A549 (cell line): ENCODE data around the gene SLTM. TPM values are rescaled to one million over a fixed set of nuclear protein-coding genes. Genes with fewer than 3 reads are reported as not detected.

Experiments used
- ATAC-seq, 2 experiments: fragments of 200-7000 bp in 1 of 2; fragments of >200 bp in 1 of 2; cut with Nextera tagmentation in 1 of 2; cut with Tn5 transposase in 1 of 2; 3 replicates each; pipeline versions ENCODE4 v1.8.0 to v1.9.1; 2018 to 2020; ENCODE audit warnings: mild to moderate bottlenecking in 1 of 2, moderate library complexity in 1 of 2
- CTCF ChIA-PET: fragments of 300-600 bp; sonication (Branson Sonifier 250); formaldehyde crosslinking; extraction: SDS; loops from one replicate; lab custom pipeline; 2021; ENCODE audit warnings: antibody characterized with exemption, inconsistent platforms; lab: Yijun Ruan, JAX
- POLR2A ChIA-PET: fragments of 350-600 bp; formaldehyde crosslinking; extraction: SDS; loops from one replicate; lab custom pipeline; 2021; ENCODE audit warnings: antibody characterized with exemption, inconsistent platforms; lab: Yijun Ruan, JAX
- DNase-seq, 2 experiments: peaks; one replicate each; pipeline versions ENCODE4 v3.0.0 to v3.0.0-alpha.2; 2011 to 2016; ENCODE audit warnings: low read depth in 1 of 2, low spot score in 1 of 2
- FAIRE-seq: peaks from 2 replicates; lab custom pipeline; 2011; peaks lifted over from hg19 to GRCh38; lab: Jason Lieb, UNC
- H3K27ac ChIP-seq, 2 experiments: fragments of >200 bp; sonication (Bioruptor Twin); formaldehyde crosslinking; 3 replicates each; pipeline ENCODE4 v1.5.1; 2016 to 2017
- H3K4me1 ChIP-seq: fragments of >200 bp; sonication (Bioruptor Twin); formaldehyde crosslinking; 3 replicates; pipeline ENCODE4 v1.6.1; 2016
- H3K4me2 ChIP-seq: fragments of >200 bp; sonication (Bioruptor Twin); formaldehyde crosslinking; 3 replicates; pipeline ENCODE4 v1.6.1; 2016
- H3K4me3 ChIP-seq: fragments of >200 bp; sonication (Bioruptor Twin); formaldehyde crosslinking; 3 replicates; pipeline ENCODE4 v1.5.1; 2016
- H3K9me3 ChIP-seq: fragments of >200 bp; sonication (Bioruptor Twin); formaldehyde crosslinking; 3 replicates; pipeline ENCODE4 v1.6.1; 2016
- CEBPB ChIP-seq, 2 experiments: fragments of >200 bp in 1 of 2; sonication (Bioruptor Twin) in 1 of 2; formaldehyde crosslinking in 1 of 2; IDR thresholded peaks; 2 replicates each; pipeline ENCODE4 v1.6.1; 2012 to 2016
- EHMT2 ChIP-seq: fragments of 200-600 bp; sonication (generic); IDR thresholded peaks from 2 replicates; pipeline ENCODE4 v1.6.1; 2016; ENCODE audit warnings: antibody characterized with exemption, low read depth, mild to moderate bottlenecking, moderate library complexity
- GATA3 ChIP-seq: IDR thresholded peaks from 2 replicates; pipeline ENCODE4 v1.6.1; 2012; ENCODE audit warnings: borderline replicate concordance
- HEYL ChIP-seq: fragments of 250-450 bp; sonication (Bioruptor Pico); IDR thresholded peaks from 2 replicates; pipeline ENCODE4 v1.8.0; 2021; ENCODE audit warnings: mild to moderate bottlenecking, moderate library complexity
- KDM1A ChIP-seq: fragments of 200-600 bp; sonication (generic); IDR thresholded peaks from 2 replicates; pipeline ENCODE4 v1.6.1; 2016; ENCODE audit warnings: low read depth, mild to moderate bottlenecking
- MAZ ChIP-seq: fragments of 150-350 bp; IDR thresholded peaks from 2 replicates; pipeline ENCODE4 v1.6.1; 2014; ENCODE audit warnings: antibody characterized with exemption, low read depth, low read length, borderline replicate concordance
- NR3C1 ChIP-seq: fragments of >200 bp; sonication (Bioruptor Twin); formaldehyde crosslinking; IDR thresholded peaks from 3 replicates; pipeline ENCODE4 v1.6.1; 2017
- POLR2A ChIP-seq: IDR thresholded peaks from 2 replicates; pipeline ENCODE4 v1.6.1; 2012; ENCODE audit warnings: mild to moderate bottlenecking, low read length
- POLR2AphosphoS2 ChIP-seq: conservative IDR thresholded peaks from 2 replicates; pipeline ENCODE4 v1.6.1; 2012; ENCODE audit warnings: low read length, improper control_type of control experiment, inconsistent platforms
- RCOR1 ChIP-seq: fragments of 150-350 bp; IDR thresholded peaks from 2 replicates; pipeline ENCODE4 v1.6.1; 2014; ENCODE audit warnings: antibody characterized with exemption, low read length, low read depth
- ZFP36 ChIP-seq: fragments of 450-650 bp; IDR thresholded peaks from 2 replicates; pipeline ENCODE4 v1.6.1; 2014; ENCODE audit warnings: borderline replicate concordance; ENCODE audit not compliant: partially characterized antibody
- WGBS: methylation state at CpG from one replicate; pipeline ENCODE4 v1.1.6; 2017; ENCODE audit errors: missing lambda C conversion rate; 5-methylcytosine and 5-hydroxymethylcytosine counted together
- polyA plus RNA-seq, 4 experiments: library from polyadenylated mRNA; depleted of rRNA in 3 of 4; stranded (reverse); fragments of >200 nt; fragmentation: RNase III in 1 of 4; extraction: RNeasy Plus Mini Kit Qiagen cat#74134 plus additional on column Dnase treatment in 1 of 4; gene quantifications; 2 replicates in 3 of 4; 3 replicates in 1 of 4; pipeline ENCODE4 v1.2.3, GENCODE V29; 2011 to 2017
- TF ChIP-seq, protein P1 (sequence below): IDR thresholded peaks from 2 replicates; pipeline ENCODE4 v1.6.1; 2012
- TF ChIP-seq, protein P2 (sequence below): fragments of >200 bp; sonication (Bioruptor Twin); formaldehyde crosslinking; IDR thresholded peaks from 3 replicates; pipeline ENCODE4 v1.6.1; 2016
- TF ChIP-seq, protein P3 (sequence below): IDR thresholded peaks from 2 replicates; pipeline ENCODE4 v1.6.1; 2012; ENCODE audit warnings: low read depth, borderline replicate concordance
- TF ChIP-seq, protein P4 (sequence below): fragments of 150-350 bp; IDR thresholded peaks from 2 replicates; pipeline ENCODE4 v1.6.1; 2014; ENCODE audit warnings: low read depth, mild to moderate bottlenecking, low read length
- TF ChIP-seq, protein P5 (sequence below): fragments of >200 bp; sonication (Bioruptor Twin); formaldehyde crosslinking; IDR thresholded peaks from 2 replicates; pipeline ENCODE4 v1.6.1; 2016
- TF ChIP-seq, protein P6 (sequence below): IDR thresholded peaks from 2 replicates; pipeline ENCODE4 v1.6.1; 2012
- TF ChIP-seq, protein P7 (sequence below): fragments of >200 bp; sonication (Bioruptor Twin); formaldehyde crosslinking; IDR thresholded peaks from 3 replicates; pipeline ENCODE4 v1.5.1; 2016

SLTM gene
- polyA plus RNA-seq, 2 of the 4 experiments (the other 2 are of a cell fraction) = 93.5 to 133 TPM

DNA sequence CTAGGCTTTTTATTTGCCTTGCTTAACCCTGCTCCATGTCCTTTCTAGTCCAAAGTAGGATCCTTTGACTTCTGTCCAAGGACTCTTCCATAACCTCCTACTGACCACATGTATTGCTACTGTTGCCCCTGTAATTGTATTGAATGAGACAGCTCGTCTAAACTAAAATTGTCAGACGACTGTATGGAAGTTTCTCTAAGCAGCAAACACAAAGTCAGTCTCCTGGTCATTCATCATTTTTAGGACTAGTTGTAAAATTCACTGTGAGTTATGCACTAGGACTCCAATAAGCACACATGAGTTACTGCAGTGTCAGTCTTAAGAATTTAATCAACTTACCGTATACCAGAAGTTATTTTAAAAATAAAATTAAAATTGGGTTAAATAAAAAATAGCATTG, 32.8 kb downstream of the SLTM start:
- ATAC-seq (no peak), FAIRE-seq (no peak), DNase-seq (no peak)
- Histone ChIP-seq H3K9me3 (no peaks in the 10 kb centered on the region), H3K4me3 (no peak overlapping the region), H3K27ac (no peak overlapping the region), H3K4me1 (no peaks in the 10 kb centered on the region), H3K4me2 (no peak overlapping the region)
- TF ChIP-seq, protein P1, sequence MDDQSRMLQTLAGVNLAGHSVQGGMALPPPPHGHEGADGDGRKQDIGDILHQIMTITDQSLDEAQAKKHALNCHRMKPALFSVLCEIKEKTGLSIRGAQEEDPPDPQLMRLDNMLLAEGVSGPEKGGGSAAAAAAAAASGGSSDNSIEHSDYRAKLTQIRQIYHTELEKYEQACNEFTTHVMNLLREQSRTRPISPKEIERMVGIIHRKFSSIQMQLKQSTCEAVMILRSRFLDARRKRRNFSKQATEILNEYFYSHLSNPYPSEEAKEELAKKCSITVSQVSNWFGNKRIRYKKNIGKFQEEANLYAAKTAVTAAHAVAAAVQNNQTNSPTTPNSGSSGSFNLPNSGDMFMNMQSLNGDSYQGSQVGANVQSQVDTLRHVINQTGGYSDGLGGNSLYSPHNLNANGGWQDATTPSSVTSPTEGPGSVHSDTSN = no peak
- TF ChIP-seq POLR2AphosphoS2 (no peak), HEYL (CRISPR knock-in tag) (no peak), MAZ (no peak), GATA3 (no peak), EHMT2 (no peak), ZFP36 (no peak)
- TF ChIP-seq, protein P2, sequence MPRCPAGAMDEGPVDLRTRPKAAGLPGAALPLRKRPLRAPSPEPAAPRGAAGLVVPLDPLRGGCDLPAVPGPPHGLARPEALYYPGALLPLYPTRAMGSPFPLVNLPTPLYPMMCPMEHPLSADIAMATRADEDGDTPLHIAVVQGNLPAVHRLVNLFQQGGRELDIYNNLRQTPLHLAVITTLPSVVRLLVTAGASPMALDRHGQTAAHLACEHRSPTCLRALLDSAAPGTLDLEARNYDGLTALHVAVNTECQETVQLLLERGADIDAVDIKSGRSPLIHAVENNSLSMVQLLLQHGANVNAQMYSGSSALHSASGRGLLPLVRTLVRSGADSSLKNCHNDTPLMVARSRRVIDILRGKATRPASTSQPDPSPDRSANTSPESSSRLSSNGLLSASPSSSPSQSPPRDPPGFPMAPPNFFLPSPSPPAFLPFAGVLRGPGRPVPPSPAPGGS = no peak
- ChIA-PET POLR2A (no interaction called here), CTCF (interaction anchor here (0.9 to 1.1 kb wide), 3 partner anchors 9 to 19 kb away, joined by 3 to 4 read pairs (median 3); no protein-coding TSS in a partner anchor)
- 87% methylated on average over 3 of the region's 3 CpGs for WGBS

DNA sequence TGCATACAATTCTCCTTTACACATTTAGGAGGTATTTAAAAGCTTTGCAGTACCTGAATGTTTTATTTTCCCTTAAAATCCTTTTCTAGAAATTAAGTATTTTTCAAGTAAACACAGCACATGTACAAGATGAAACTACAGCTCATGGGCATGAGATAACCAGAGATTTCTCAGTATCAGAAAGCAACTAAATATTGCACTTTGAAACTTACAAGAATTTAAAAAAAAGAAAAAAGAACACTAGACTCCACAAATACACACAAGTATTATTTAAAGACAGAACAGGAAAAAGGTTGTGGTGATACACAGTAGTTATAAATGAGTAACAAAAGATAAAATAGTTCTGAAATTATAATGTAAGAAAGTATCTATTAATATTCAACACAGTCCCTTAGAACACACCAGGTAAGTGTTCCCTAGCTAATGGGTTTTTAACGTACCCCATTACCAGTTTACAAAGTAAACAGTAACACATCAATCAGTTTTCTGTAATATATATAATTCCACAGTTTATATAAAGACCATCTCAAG, 35.3 kb downstream of the SLTM start:
- Histone ChIP-seq H3K4me1 (no peaks in the 10 kb centered on the region), H3K4me2 (no peak overlapping the region), H3K4me3 (no peak overlapping the region), H3K9me3 (no peaks in the 10 kb centered on the region), H3K27ac (no peak overlapping the region)
- 91% methylated on average over 1 of the region's 1 CpG for WGBS
- CTCF ChIA-PET = interaction anchor here (0.5 kb wide), 1 partner anchor 457 kb away, joined by 3 read pairs; no protein-coding TSS in a partner anchor
- POLR2A ChIA-PET = no interaction called here
- FAIRE-seq (peak; percentile 81), ATAC-seq (no peak), DNase-seq (no peak)
- TF ChIP-seq, protein P1 = no peak
- no peak for TF ChIP-seq RCOR1
- TF ChIP-seq POLR2AphosphoS2 = no peak
- TF ChIP-seq POLR2A = no peak
- TF ChIP-seq ZFP36 = no peak

DNA sequence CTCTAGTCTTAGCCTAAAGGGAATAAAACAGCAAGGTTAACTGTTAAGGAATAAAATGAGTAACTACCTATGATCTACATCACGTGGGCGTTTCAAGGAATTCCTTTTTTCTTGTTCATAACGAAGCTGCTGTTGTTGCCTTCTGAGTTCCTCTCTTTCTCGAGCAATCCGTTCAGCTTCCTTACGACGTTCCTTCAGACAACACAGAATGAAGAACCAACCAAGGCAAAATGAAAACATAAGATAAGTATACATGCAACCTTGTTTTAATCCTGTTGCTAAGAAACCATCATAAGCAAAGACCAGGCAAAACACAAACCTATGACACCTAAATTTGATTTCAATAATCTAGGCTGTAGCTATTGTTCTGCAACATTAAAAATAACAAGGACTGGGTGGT, 44.1 kb downstream of the SLTM start:
- H3K4me2 ChIP-seq = no peak overlapping the region
- FAIRE-seq (no peak), DNase-seq (no peak), ATAC-seq (no peak)
- POLR2A ChIA-PET = no interaction called here
- CTCF ChIA-PET = interaction anchor here (1.4 kb wide), 1 partner anchor 23 kb away, joined by 5 read pairs; no protein-coding TSS in a partner anchor
- no peak overlapping the region for H3K27ac ChIP-seq
- TF ChIP-seq POLR2AphosphoS2 (no peak), NR3C1 (no peak), KDM1A (no peak), POLR2A (no peak), CEBPB (IDR thresholded peaks at IDR 0.05) (no peak)
- TF ChIP-seq, protein P3, sequence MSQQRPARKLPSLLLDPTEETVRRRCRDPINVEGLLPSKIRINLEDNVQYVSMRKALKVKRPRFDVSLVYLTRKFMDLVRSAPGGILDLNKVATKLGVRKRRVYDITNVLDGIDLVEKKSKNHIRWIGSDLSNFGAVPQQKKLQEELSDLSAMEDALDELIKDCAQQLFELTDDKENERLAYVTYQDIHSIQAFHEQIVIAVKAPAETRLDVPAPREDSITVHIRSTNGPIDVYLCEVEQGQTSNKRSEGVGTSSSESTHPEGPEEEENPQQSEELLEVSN = no peak
- TF ChIP-seq, protein P4, sequence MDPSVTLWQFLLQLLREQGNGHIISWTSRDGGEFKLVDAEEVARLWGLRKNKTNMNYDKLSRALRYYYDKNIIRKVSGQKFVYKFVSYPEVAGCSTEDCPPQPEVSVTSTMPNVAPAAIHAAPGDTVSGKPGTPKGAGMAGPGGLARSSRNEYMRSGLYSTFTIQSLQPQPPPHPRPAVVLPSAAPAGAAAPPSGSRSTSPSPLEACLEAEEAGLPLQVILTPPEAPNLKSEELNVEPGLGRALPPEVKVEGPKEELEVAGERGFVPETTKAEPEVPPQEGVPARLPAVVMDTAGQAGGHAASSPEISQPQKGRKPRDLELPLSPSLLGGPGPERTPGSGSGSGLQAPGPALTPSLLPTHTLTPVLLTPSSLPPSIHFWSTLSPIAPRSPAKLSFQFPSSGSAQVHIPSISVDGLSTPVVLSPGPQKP = no peak
- TF ChIP-seq, protein P5, sequence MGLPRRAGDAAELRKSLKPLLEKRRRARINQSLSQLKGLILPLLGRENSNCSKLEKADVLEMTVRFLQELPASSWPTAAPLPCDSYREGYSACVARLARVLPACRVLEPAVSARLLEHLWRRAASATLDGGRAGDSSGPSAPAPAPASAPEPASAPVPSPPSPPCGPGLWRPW = no peak
- TF ChIP-seq, protein P6, sequence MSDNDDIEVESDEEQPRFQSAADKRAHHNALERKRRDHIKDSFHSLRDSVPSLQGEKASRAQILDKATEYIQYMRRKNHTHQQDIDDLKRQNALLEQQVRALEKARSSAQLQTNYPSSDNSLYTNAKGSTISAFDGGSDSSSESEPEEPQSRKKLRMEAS = no peak
- TF ChIP-seq, protein P7, sequence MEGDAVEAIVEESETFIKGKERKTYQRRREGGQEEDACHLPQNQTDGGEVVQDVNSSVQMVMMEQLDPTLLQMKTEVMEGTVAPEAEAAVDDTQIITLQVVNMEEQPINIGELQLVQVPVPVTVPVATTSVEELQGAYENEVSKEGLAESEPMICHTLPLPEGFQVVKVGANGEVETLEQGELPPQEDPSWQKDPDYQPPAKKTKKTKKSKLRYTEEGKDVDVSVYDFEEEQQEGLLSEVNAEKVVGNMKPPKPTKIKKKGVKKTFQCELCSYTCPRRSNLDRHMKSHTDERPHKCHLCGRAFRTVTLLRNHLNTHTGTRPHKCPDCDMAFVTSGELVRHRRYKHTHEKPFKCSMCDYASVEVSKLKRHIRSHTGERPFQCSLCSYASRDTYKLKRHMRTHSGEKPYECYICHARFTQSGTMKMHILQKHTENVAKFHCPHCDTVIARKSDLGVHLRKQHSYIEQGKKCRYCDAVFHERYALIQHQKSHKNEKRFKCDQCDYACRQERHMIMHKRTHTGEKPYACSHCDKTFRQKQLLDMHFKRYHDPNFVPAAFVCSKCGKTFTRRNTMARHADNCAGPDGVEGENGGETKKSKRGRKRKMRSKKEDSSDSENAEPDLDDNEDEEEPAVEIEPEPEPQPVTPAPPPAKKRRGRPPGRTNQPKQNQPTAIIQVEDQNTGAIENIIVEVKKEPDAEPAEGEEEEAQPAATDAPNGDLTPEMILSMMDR = no peak
- H3K9me3 ChIP-seq = no peaks in the 10 kb centered on the region
- WGBS = 94% methylated on average over 7 of the region's 7 CpGs
- H3K4me3 ChIP-seq = no peak overlapping the region
- H3K4me1 ChIP-seq = no peaks in the 10 kb centered on the region
